ENCODE results near the gene GNL1.
"Not testable (repeated sequence)": the region's sequence is repeated elsewhere in the genome, so short reads cannot be mapped to it uniquely, and the experiment has no call there.

GRCh38 chr6:30497261-30497599, 59.1 kb downstream of the GNL1 start:
- TF ChIP-seq, protein P1, sequence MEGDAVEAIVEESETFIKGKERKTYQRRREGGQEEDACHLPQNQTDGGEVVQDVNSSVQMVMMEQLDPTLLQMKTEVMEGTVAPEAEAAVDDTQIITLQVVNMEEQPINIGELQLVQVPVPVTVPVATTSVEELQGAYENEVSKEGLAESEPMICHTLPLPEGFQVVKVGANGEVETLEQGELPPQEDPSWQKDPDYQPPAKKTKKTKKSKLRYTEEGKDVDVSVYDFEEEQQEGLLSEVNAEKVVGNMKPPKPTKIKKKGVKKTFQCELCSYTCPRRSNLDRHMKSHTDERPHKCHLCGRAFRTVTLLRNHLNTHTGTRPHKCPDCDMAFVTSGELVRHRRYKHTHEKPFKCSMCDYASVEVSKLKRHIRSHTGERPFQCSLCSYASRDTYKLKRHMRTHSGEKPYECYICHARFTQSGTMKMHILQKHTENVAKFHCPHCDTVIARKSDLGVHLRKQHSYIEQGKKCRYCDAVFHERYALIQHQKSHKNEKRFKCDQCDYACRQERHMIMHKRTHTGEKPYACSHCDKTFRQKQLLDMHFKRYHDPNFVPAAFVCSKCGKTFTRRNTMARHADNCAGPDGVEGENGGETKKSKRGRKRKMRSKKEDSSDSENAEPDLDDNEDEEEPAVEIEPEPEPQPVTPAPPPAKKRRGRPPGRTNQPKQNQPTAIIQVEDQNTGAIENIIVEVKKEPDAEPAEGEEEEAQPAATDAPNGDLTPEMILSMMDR (IDR thresholded peaks at IDR 0.05) = not testable (repeated sequence)
- TF ChIP-seq EZH2 (IDR thresholded peaks at IDR 0.05; ENCODE audit: borderline replicate concordance, insufficient read depth, low read depth, low read length, poor library complexity, severe bottlenecking) = not testable (repeated sequence)

All from B cell (primary cell).